NK-92 (cell line): ENCODE measurements around the gene PLCH2.

Experiments used
- DNase-seq: peaks from one replicate; lab custom pipeline; 2025; ENCODE audit not compliant: unreplicated experiment; lab: John Stamatoyannopoulos, UW

Gene PLCH2

DNA sequence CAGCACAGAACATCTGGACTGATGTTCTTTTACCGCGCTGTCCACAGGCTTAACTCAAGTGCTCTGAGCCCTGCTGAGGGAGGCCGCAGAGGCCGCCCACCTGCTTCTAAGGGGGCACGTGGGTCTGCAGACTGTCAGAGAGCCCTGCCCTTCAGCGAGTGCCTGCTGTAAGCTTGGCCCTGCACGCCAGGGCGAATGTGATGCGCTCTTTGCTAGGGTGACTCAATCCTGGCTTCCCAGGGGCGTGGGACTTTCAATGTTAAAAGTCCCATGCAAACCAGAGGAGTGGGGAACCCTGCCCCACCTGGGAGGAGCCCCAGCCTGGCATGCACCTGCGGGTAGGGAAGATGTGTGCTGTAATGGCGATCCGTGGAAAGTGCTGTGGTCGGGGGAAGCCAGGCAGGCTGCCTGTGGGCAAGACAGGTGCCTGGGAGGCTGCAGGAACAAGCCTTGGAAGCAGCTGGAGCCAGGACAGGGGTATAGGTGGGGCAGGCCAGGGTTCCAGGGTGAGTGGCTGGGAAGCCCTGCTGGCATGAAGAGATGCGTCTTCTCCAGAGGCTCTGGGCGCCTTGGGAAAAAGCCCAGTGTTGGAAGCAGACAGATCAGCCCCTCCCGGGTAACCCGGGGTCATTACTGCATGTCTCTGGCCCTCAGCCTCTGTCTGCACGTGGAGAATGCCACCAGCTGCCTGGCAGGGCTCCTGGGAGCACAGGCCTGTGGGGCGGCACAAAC lies 50.9 kb downstream of the PLCH2 start:
- no peak for DNase-seq

DNA sequence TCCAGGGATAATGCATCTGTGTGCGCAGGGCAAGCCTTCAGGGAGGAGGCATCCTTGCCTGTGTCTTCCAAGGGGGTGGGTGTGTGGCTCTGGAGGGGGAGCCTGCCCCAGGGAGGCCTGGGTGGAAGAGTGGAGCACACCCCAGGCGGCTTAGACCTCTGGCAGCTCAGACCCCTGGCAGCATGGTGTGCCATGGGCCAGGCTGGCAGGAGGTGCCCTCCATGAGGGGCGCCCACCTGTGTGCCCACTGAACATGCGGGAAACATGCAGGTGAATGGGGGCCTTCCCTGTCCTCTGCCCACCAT lies 51.4 kb downstream of the PLCH2 start:
- DNase-seq = no peak

DNA sequence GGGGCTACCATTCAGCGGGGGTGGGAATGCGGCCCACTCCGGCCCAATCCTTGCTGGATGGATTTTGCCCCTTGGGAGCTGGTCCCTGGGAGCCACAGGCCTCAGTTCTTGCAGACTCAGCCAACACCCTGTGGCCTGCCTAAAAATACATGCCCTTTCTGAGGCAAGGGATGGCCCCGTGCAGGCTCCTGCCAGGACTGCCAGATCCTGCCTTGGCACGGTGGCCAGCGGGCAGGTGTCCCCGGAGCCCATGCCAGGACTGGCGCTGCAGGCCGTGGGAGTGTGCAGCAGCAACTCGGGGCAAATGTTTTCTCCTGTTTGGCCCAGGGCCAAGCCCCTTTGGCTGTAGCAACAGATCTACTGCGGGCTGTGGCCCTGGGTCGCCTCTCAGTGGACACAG lies 51.9 kb downstream of the PLCH2 start:
- DNase-seq = no peak

- DNase-seq = no peak
These were observed 52.5 kb downstream of the PLCH2 start for GRCh38 chr1:2528611-2528965.

DNA sequence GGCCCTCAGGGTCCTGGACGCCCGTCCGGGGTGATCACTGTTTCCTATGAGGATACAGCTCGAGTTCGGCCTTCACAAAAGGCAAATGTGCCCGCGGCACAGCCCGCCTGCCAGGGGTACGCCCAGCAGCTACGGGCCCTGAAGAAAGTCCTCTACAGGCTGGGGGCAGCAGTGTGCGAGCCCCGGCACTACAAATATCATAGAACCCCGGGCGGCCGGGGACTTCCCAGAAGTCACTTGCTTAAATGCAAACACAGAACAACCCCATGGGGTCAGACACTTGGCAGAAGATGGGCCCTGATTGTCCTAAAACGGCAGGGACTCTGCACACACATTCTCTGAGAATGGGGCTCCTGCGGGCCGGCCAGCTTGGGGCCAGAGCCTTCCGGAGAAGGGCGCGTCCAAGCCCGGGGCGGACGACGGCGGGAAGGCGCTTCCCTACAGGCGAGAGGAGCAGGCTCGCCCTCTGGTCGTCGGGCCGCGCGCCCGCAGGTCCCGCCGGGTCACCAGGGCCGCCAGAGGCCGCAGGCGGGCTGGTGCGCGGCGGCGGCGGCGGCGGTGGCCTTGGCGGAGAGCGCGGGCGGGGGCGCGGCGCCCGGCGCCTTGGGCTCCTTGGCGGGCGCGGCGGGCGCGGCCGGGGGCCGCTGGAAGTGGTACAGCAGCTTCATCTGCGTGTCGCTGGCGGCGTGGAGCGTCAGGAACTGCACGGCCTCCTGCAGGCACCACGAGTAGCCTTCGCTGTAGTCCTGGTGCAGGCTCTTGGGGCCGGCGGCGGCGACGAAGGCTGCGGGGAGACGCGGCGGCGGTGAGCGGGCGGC lies 53.1 kb downstream of the PLCH2 start:
- DNase-seq = no peak

DNA sequence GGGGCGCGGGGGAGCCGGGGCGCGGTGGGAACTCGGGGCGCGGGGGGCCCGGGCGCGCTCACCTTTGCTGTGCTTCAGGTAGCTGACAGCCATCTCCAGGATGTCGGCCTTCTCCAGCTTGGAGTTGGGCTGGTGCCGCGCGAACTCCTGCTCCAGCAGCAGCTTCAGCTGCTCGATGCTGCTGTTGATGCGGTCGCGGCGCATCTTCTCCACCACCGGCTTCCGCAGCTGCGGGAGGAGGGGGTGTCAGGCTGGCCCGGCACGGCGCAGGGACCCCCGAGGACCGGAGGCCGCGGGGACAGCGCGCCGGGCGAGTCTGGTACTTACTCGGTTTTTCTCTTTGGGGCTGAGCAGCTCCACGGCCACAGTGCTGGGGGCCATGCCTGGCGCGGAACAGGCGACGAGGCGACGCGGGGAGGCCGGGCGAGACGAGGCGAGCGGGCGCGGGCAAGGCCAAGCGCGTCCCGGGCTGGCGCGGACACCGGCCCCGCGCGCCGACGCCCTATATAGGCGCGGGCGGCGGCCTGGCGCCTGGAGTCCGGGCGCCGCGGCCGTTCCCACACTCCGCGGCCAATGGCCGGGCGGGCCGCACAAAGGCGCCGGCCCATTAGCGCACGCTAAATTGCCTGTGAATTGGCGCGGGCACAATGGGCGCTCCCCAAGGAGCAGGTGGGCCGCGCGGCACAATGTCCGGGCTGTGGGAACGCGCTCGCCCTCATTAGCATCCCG lies 53.9 kb downstream of the PLCH2 start, which contains the start of gene HES5:
Gene HES5 (minus strand): TSS at position 480 of the 729 bp plus-strand sequence. CDS start 99 bp downstream, at position 381.
- DNase-seq = no peak

DNA sequence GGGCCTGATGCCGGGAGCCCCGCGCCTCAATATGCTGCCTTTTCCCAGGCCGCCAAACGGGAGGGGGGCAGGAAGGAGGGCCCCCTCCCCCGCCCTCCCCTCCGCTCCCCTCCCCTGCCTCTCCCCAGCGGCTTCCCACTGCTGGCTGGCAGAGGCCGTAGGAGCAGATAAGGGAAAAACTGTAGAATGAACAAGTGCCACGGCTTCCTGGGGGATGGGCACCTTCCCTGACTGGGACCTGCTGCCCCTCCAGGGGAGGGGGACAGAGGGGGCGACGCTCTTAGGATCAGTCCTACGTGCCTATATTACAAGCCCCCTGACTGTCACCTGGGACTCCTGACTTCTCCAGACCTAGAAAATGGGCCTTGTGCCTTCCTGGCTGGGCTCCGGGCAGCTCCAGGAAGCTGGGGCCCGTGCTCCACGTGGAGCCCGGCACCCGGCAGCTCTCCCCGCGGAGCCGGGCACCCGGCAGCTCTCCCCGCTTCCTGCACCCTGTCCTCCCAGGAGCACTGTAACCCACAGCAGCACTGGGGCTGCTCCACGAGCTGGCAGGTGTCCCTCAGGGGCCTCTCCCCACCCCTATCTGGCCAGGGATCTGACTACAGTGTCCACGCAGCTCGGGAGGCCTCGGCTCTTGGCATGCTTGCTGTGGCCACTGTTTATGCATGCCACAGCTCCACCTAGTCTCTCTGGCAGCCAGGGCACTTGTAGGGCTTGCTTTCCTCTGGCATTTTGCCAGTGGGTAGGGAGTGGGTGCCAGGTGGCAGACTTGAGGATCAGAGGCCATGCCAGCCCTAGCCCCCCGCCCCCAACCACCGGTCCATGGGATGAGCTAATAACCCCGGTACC lies 54.6 kb downstream of the PLCH2 start:
- DNase-seq = no peak

GRCh38 chr1:2532485-2533160 lies 56.5 kb downstream of the PLCH2 start:
- no peak for DNase-seq

DNA sequence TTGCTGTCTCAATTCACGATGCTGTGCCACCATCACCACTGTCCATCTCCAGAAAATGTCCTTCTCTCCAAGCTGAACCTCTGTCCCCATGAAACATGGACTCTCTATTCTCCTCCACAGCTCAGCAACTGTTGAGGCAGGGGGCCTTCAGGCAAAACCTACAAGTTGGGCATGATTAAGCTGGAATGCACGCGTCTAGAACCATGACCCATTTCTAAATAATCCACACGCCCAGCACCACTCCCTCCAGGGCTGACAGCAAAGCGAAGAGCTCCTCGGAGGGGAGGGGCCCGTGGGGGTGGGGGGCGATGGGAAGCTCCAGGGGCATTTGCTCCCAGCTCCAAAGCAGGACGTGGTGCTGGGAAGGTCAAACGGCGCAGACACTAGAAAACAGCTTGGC lies 57.3 kb downstream of the PLCH2 start:
- no peak for DNase-seq

DNA sequence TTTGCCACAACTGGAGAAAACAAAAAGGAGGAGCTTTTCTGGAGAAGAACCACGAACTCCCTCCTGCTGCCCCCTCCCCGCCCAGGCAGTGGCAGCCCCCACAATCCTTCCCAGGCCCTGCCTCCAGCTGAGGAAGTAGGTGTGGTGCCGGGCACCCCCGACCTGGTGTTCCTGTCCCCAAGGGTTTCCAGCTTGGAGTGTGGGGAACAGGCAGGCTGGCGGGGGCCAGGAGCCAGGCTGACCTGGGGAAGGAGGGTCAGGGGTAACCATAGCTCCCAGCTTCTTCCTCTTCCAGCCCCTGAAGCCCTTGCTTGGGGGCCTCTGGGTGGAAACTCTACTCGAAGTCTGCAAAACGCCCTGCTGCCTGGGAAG lies 58.2 kb downstream of the PLCH2 start:
- DNase-seq = no peak

GRCh38 chr1:2534687-2535441 lies 58.8 kb downstream of the PLCH2 start:
- DNase-seq = no peak

DNA sequence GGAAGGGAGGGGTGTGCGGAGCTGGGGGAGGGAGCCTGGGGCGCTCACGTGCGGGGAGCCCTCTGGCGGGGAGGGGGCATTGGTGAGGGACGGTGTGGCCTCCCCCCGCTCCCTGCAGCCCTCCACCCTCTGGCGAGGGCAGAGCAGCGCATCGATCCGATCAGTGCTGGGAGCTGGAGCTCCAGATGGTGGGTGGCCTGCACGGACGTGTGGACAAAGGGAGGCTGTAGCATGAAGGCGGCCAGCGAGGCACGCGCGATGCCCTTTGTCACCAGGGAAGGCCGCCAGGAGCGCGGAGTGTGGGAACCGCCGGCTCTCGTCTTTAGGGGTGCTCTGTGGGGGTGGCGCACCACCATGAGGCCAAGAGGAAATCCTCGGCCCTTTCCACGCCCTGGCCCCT lies 59.4 kb downstream of the PLCH2 start:
- no peak for DNase-seq

- DNase-seq = no peak
These were observed 59.9 kb downstream of the PLCH2 start for GRCh38 chr1:2535981-2536380.

DNA sequence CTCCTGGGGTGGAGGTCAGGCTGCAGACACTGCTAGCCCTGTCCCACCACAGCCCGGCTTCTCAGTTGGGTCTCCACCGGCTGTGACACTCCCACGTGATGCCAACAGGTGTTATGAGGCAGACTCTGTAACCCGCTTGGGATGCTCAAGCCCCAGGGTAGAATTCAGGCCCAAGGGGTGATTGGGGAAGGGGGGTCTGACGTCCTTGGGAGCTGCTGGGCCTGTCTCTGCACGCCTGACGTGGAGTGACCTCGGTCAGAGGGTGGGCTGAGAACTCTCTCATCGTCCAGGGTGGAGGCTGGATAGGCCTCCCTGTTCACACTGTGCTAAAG lies 61.7 kb downstream of the PLCH2 start:
- DNase-seq = no peak

DNA sequence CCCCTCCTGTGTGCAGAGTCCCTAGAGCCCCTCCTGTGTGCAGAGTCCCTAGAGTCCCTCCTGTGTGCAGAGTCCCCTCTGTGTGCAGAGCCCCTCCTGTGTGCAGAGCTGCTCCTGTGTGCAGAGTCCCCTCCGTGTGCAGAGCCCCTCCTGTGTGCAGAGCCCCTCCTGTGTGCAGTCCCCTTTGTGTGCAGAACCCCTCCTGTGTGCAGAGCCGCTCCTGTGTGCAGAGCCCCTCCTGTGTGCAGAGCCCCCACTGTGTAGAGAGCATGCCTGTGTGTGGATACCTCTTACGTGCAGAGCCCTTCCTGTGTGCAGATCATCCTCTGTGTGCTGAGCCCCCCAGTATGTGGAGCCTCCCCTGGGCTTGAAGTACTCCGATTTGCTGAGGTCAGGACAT lies 62.3 kb downstream of the PLCH2 start:
- DNase-seq = no peak

DNA sequence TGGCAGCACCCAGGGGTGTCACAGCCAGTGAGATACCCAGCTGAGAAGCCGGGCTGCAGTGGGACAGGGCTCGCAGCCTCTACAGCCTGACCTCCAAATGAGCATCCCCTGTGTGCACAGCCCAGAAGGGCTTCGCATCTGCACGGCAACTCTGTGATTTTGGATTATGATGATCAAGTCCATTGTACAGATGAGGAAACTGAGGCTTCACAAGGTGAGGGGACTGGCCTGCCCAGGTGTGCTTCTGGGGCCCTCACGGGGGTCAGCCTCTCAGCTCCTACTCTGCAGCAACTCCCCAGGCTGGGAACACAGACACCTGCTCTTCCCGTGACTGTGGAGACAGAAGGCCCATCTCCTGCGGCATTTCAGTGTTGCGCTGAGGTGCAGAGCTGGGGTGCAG lies 62.8 kb downstream of the PLCH2 start:
- DNase-seq = no peak

DNA sequence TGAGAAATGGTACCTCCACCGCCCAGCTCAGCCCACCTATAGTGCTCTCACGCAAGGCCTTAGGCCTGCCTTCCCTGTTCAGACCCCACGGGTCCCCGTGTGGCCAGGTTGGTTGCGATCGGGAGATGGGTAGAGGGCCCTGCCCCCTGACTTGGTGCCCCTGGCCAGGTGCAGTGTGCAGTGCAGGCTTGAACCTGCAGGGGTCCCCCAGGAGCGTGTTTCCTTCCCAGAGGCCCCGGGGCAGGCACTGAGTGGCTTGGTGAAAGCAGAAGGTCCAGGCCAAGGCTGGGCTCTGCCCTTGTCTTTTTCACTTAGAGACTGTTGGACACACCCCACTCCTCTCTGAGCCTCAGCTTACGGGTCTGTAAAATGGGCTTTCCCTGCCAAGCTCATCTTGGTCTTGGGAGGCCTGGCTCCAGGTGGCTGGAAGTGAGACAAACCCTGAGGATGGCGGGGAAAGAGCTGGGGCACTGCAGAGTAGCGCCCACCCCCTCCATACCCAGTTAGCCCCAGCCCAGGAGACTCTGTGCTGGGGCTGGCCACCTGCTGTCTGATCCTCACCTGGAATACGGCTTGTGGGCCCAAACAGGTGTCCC lies 63.3 kb downstream of the PLCH2 start:
- DNase-seq = no peak

DNA sequence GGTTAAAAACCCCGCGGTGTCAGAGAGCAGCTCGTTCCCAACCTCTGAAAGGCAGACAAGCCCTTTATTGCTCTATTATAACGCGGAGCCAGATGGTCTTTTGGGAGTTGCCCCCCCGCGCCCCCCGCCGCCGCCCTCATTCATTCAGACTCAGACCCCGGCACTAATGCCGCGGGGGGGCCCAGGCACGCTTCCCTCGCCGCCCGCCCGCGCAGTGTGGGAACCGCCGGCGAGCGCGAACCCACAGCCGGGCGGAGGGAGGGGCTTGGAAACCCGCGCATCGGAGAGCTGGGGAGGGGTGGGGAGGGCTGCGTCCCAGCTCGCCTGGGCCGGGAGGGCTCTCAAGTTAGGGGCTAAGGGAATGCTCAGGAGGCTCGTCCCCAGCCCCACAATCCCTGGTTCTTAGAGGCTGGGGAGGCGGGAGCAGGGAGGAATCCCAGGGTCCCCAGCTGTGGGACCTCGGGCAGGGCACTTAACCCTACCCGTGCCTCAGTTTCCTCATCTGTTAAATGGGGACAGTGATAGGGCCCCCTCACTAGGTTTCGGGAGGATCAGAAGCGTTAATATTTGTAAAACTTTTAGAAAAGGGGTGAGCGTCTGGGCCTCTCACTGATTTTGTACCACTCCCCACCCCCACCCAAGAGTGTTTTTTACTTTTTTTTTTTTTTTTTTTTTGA lies 64.9 kb downstream of the PLCH2 start:
- no peak for DNase-seq

DNA sequence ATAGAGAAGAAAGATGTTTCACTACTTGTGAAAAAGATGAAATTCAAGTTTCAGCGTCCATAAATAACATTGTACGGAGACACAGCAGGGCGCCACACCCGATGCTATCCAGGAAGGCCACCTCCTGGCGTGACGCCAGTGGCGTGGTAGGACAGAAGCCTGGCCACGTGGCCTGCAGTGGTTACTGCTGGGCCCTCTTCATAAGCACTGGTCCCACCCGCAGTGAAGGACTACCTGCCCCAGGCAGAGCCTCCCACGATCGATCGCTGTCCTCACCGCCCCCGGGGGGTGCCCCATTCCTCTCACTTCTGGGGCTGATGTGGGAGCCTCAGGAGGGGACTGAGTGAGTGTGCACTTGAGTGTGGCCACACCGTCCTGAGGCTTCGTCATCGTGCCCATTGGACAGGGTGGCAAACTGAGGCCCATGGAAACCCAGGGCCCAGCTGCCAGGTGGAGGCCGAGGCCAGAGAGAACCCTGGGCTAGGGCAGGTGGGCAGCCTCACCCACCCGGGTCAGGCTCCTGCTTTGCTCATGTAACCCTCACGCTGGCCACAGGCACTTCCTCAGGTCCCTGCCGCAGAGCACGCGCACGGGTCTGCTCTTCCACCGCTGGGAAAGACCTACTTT lies 65.6 kb downstream of the PLCH2 start:
- no peak for DNase-seq
